Measurements from ENCODE around the gene DLL4.
A peak's percentile ranks its signal among the peaks of the same experiment; 100 is the strongest.

The DLL4 gene

DNA sequence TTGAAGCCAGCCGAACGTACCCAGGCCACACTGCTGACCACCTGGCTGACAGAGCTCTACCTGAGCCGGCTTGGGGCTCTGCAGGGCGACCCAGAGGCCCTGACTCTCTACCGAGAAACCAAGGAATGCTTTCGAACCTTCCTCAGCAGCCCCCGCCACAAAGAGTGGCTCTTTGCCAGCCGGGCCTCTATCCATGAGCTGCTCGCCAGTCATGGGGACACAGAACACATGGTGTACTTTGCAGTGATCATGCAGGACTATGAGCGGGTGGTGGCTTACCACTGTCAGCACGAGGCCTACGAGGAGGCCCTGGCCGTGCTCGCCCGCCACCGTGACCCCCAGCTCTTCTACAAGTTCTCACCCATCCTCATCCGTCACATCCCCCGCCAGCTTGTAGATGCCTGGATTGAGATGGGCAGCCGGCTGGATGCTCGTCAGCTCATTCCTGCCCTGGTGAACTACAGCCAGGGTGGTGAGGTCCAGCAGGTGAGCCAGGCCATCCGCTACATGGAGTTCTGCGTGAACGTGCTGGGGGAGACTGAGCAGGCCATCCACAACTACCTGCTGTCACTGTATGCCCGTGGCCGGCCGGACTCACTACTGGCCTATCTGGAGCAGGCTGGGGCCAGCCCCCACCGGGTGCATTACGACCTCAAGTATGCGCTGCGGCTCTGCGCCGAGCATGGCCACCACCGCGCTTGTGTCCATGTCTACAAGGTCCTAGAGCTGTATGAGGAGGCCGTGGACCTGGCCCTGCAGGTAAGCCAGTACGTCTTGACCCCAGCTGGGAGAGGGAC is 28.7 kb upstream of the DLL4 start:
- Histone ChIP-seq H3K27ac (ENCODE audit: low read depth, low read length) (no peak overlapping the region), H3K4me2 (ENCODE audit: low read length) (no peak overlapping the region), H3K9me2 (replicated peaks; ENCODE audit: control insufficient read depth, low read length) (no peaks in the 10 kb centered on the region), H3K4me3 (ENCODE audit: low read length) (no peak overlapping the region), H3K27me3 (ENCODE audit: control insufficient read depth, low read length) (no peaks in the 10 kb centered on the region), H3K4me1 (ENCODE audit: control insufficient read depth, low read length) (peaks cover 26% of the 10 kb centered on the region), H3K9me3 (ENCODE audit: control insufficient read depth, insufficient read depth, low read length) (no peaks in the 10 kb centered on the region), H4K20me1 (ENCODE audit: control insufficient read depth, insufficient read depth, low read depth, low read length) (no peaks in the 10 kb centered on the region), H3K79me2 (ENCODE audit: control insufficient read depth, low read length) (peaks cover 24% of the 10 kb centered on the region), H3F3A (ENCODE audit: control insufficient read depth, insufficient read depth) (peaks cover 6% of the 10 kb centered on the region), H3K36me3 (ENCODE audit: control insufficient read depth, low read length) (peaks cover 63% of the 10 kb centered on the region)
- TF ChIP-seq EZH2phosphoT487 (IDR thresholded peaks at IDR 0.05; ENCODE audit: borderline replicate concordance, low read length), result no peak
- TF ChIP-seq, protein P1, sequence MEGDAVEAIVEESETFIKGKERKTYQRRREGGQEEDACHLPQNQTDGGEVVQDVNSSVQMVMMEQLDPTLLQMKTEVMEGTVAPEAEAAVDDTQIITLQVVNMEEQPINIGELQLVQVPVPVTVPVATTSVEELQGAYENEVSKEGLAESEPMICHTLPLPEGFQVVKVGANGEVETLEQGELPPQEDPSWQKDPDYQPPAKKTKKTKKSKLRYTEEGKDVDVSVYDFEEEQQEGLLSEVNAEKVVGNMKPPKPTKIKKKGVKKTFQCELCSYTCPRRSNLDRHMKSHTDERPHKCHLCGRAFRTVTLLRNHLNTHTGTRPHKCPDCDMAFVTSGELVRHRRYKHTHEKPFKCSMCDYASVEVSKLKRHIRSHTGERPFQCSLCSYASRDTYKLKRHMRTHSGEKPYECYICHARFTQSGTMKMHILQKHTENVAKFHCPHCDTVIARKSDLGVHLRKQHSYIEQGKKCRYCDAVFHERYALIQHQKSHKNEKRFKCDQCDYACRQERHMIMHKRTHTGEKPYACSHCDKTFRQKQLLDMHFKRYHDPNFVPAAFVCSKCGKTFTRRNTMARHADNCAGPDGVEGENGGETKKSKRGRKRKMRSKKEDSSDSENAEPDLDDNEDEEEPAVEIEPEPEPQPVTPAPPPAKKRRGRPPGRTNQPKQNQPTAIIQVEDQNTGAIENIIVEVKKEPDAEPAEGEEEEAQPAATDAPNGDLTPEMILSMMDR (IDR thresholded peaks at IDR 0.05; ENCODE audit: low read depth, low read length, poor library complexity, severe bottlenecking), result no peak

DNA sequence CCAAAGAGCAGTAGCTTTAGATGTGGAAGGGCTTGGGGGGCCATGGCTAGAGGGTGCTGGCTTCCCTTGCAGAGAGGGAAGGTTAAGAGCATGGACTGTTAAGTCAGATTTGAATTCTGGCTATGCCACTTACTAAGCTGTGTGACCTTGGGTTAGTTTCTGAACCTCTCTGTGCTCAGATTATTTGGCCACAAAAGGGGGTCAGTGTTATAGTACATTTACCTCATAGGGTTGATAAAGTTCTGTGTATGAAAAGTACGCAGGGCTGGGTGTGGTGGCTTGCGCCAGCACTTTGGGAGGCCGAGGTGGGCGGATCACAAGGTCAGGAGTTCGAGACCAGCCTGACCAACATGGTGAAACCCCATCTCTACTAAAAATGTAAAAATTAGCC is 28.1 kb upstream of the DLL4 start:
- Histone ChIP-seq H3F3A (ENCODE audit: control insufficient read depth, insufficient read depth) (peaks cover 6% of the 10 kb centered on the region), H3K9me3 (ENCODE audit: control insufficient read depth, insufficient read depth, low read length) (no peaks in the 10 kb centered on the region), H3K9me2 (replicated peaks; ENCODE audit: control insufficient read depth, low read length) (no peaks in the 10 kb centered on the region), H3K27me3 (ENCODE audit: control insufficient read depth, low read length) (no peaks in the 10 kb centered on the region), H3K79me2 (ENCODE audit: control insufficient read depth, low read length) (peaks cover 21% of the 10 kb centered on the region), H4K20me1 (ENCODE audit: control insufficient read depth, insufficient read depth, low read depth, low read length) (no peaks in the 10 kb centered on the region), H3K4me2 (ENCODE audit: low read length) (no peak overlapping the region), H3K4me1 (ENCODE audit: control insufficient read depth, low read length) (peaks cover 27% of the 10 kb centered on the region), H3K27ac (ENCODE audit: low read depth, low read length) (no peak overlapping the region), H3K36me3 (ENCODE audit: control insufficient read depth, low read length) (peaks cover 63% of the 10 kb centered on the region), H3K4me3 (ENCODE audit: low read length) (no peak overlapping the region)
- TF ChIP-seq EZH2phosphoT487 (IDR thresholded peaks at IDR 0.05; ENCODE audit: borderline replicate concordance, low read length), result no peak
- TF ChIP-seq, protein P1 (IDR thresholded peaks at IDR 0.05; ENCODE audit: low read depth, low read length, poor library complexity, severe bottlenecking), result no peak

DNA sequence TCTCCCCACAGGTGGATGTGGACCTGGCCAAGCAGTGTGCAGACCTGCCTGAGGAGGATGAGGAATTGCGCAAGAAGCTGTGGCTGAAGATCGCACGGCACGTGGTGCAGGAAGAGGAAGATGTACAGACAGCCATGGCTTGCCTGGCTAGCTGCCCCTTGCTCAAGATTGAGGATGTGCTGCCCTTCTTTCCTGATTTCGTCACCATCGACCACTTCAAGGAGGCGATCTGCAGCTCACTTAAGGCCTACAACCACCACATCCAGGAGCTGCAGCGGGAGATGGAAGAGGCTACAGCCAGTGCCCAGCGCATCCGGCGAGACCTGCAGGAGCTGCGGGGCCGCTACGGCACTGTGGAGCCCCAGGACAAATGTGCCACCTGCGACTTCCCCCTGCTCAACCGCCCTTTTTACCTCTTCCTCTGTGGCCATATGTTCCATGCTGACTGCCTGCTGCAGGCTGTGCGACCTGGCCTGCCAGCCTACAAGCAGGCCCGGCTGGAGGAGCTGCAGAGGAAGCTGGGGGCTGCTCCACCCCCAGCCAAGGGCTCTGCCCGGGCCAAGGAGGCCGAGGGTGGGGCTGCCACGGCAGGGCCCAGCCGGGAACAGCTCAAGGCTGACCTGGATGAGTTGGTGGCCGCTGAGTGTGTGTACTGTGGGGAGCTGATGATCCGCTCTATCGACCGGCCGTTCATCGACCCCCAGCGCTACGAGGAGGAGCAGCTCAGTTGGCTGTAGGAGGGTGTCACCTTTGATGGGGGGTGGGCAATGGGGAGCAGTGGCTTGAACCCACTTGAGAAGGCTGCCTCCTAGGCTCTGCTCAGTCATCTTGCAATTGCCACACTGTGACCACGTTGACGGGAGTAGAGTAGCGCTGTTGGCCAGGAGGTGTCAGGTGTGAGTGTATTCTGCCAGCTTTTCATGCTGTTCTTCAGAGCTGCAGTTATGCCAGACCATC is 26.3 kb upstream of the DLL4 start:
- Histone ChIP-seq H3K36me3 (ENCODE audit: control insufficient read depth, low read length) (peaks cover 53% of the 10 kb centered on the region), H3K9me3 (ENCODE audit: control insufficient read depth, insufficient read depth, low read length) (no peaks in the 10 kb centered on the region), H3F3A (ENCODE audit: control insufficient read depth, insufficient read depth) (0 out of 2 replicates have a peak, but pooled peaks cover 2% of the 10 kb centered on the region), H3K4me2 (ENCODE audit: low read length) (peak overlapping the region; percentile 42), H3K4me3 (ENCODE audit: low read length) (peak overlapping the region; percentile 37), H4K20me1 (ENCODE audit: control insufficient read depth, insufficient read depth, low read depth, low read length) (no peaks in the 10 kb centered on the region), H3K27me3 (ENCODE audit: control insufficient read depth, low read length) (no peaks in the 10 kb centered on the region), H3K79me2 (ENCODE audit: control insufficient read depth, low read length) (peaks cover 19% of the 10 kb centered on the region), H3K4me1 (ENCODE audit: control insufficient read depth, low read length) (peaks cover 44% of the 10 kb centered on the region), H3K9me2 (replicated peaks; ENCODE audit: control insufficient read depth, low read length) (no peaks in the 10 kb centered on the region), H3K27ac (ENCODE audit: low read depth, low read length) (peak overlapping the region; percentile 48)
- no peak for TF ChIP-seq EZH2phosphoT487 (IDR thresholded peaks at IDR 0.05; ENCODE audit: borderline replicate concordance, low read length)
- TF ChIP-seq, protein P1 (IDR thresholded peaks at IDR 0.05; ENCODE audit: low read depth, low read length, poor library complexity, severe bottlenecking), result no peak
